Central memory CD8-positive, alpha-beta T cell (primary cell): ENCODE measurements around the gene ZNF618.

Experiments used
- ATAC-seq: fragments of 150-1000 bp; cut with Tn5 transposase; replicated peaks from 2 replicates; pipeline ENCODE4 v1.10.0; 2022; ENCODE audit warnings: mild to moderate bottlenecking, moderate FRiP score, moderate number of reproducible peaks; ENCODE audit not compliant: poor library complexity, severe bottlenecking; ENCODE audit errors: extremely low read depth
- DNase-seq, 2 donors: peaks; one replicate each; pipeline ENCODE4 v3.0.0; 2021; ENCODE audit warnings: low spot score in 2 of 2
- H3K27ac Mint-ChIP-seq: one replicate; pipeline ENCODE4 v1.8.0; 2022; ENCODE audit warnings: low read depth, mild to moderate bottlenecking, moderate library complexity, mixed read lengths
- H3K27me3 Mint-ChIP-seq: one replicate; pipeline ENCODE4 v1.8.0; 2022; ENCODE audit warnings: mixed read lengths
- H3K36me3 Mint-ChIP-seq: one replicate; pipeline ENCODE4 v1.8.0; 2022; ENCODE audit warnings: mild to moderate bottlenecking, moderate library complexity, mixed read lengths; ENCODE audit not compliant: insufficient read depth
- H3K4me1 Mint-ChIP-seq: one replicate; pipeline ENCODE4 v1.8.0; 2022; ENCODE audit warnings: mixed read lengths
- H3K4me3 Mint-ChIP-seq: one replicate; pipeline ENCODE4 v1.8.0; 2022; ENCODE audit warnings: mild to moderate bottlenecking, moderate library complexity, mixed read lengths
- H3K9me3 Mint-ChIP-seq: one replicate; pipeline ENCODE4 v1.8.0; 2022; ENCODE audit warnings: mixed read lengths

Gene ZNF618

DNA sequence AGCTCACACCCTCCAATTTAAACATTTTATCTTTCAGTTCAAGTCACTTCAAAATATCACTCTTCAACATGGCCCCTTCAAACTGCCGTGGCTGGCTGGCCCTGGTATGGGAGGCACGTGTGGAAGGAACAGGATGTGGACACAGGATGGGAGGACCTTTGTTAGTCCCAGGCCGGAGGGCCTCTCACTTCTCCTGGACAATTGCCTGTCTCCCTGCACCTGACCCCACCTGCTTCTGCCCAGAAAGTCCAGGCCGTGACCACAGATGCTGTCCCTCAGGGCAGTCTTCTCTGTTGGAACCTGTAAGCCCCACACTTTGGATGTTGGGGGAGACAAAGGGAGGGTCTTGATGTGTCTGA lies 182.6 kb downstream of the ZNF618 start:
- ATAC-seq: no peak
- peaks cover 40% of the 10 kb centered on the region for H3K27me3 Mint-ChIP-seq

DNA sequence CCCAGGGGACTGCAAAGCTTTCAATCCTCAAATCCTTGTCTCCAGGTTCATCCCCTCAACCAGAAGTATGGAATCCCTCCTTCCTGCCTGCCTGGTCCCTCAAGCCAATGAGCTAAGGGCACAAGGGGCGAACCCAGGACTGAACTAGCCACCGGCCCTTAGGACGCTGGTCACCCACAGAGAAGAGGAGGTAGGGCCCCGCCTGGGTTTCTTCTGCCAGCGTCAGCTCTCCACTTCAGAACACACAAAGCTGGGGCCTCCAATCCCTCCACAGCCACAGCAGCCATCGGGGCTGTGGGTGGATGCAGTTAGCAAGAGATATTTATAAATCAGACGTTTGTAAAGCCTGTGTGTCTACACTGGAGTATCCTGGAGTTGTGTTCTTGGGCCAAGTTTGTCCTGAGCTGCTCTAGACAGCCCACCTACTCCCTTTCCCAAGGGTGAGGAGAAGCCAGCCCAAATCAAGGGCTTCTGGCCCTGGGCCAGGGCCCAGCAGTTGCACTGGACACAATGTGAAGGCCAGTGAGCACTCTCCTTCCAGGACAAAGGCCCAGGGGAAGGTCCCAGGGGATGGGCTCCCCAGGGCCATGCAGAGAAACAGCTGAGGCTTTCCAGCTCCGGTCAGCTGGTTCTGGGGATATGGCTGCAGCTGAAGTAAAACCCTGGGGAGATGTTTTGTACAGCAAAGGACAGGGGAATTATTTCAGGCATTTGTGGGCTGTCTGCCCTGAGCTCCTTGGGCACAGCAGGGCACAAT lies 183.1 kb downstream of the ZNF618 start:
- Mint-ChIP-seq H3K27me3 (peaks cover 46% of the 10 kb centered on the region), H3K9me3 (no peaks in the 10 kb centered on the region), H3K36me3 (peaks cover 2% of the 10 kb centered on the region), H3K4me1 (no peaks in the 10 kb centered on the region), H3K27ac (no peak overlapping the region), H3K4me3 (no peak overlapping the region)
- ATAC-seq: no peak
- DNase-seq: no peak

More for the DNA sequence above, 182.6 kb downstream of the ZNF618 start:
- H3K27ac Mint-ChIP-seq: no peak overlapping the region
- no peaks in the 10 kb centered on the region for H3K9me3 Mint-ChIP-seq
- no peaks in the 10 kb centered on the region for H3K4me1 Mint-ChIP-seq
- no peak for DNase-seq
- H3K36me3 Mint-ChIP-seq: peaks cover 3% of the 10 kb centered on the region
- no peak overlapping the region for H3K4me3 Mint-ChIP-seq

- Mint-ChIP-seq H3K36me3 (peaks cover 2% of the 10 kb centered on the region), H3K4me1 (no peaks in the 10 kb centered on the region), H3K27me3 (peaks cover 54% of the 10 kb centered on the region), H3K9me3 (no peaks in the 10 kb centered on the region), H3K4me3 (no peak overlapping the region), H3K27ac (no peak overlapping the region)
- ATAC-seq (no peak), DNase-seq (no peak)
Measured at GRCh38 chr9:114060070-114060469, 184.0 kb downstream of the ZNF618 start.

DNA sequence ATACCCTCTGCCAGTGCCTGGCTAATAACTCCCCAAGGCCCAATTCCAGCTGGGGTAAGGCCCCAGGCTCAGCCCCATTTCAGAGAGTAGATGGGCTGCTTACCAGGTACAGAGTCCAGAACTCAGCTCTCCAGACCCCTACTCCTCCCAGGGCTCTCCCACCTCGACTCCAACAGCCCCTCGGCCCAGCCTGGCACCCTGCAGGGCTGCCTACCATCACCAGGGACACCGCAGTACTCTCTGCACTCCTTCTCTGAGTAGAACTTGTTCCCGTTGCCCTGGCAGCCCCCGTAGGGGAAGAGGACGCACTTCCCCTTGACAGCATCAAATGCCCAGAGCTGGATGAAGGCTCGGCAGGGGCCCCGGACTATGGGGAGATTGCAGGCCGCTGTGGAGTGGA lies 184.6 kb downstream of the ZNF618 start:
- H3K4me1 Mint-ChIP-seq: no peaks in the 10 kb centered on the region
- H3K4me3 Mint-ChIP-seq: no peak overlapping the region
- H3K27me3 Mint-ChIP-seq: peaks cover 57% of the 10 kb centered on the region
- no peak overlapping the region for H3K27ac Mint-ChIP-seq
- ATAC-seq (no peak), DNase-seq (no peak)
- no peaks in the 10 kb centered on the region for H3K9me3 Mint-ChIP-seq
- H3K36me3 Mint-ChIP-seq: peaks cover 2% of the 10 kb centered on the region

DNA sequence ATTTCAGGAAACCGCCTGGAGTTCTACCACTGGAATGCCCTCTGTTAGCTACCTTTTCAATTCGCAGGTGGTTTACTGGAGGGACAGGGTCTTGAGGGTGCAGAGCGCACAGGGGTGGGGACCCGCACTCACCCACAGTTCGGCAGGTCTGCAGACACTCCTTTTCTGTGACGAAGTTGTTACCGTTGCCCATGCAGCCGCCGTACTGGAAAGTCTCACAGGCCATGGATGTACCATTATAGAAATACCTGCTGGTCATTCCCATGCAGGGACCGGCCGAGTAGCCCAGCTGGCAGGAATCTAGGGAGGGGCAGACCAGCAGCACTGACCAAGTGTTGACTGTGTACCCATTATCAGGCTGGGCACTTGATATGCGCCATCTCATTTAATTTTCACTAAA lies 185.2 kb downstream of the ZNF618 start:
- DNase-seq (no peak), ATAC-seq (no peak)
- peaks cover 57% of the 10 kb centered on the region for H3K27me3 Mint-ChIP-seq
- H3K36me3 Mint-ChIP-seq: no peaks in the 10 kb centered on the region
- no peaks in the 10 kb centered on the region for H3K4me1 Mint-ChIP-seq
- H3K27ac Mint-ChIP-seq: no peak overlapping the region
- H3K4me3 Mint-ChIP-seq: no peak overlapping the region
- no peaks in the 10 kb centered on the region for H3K9me3 Mint-ChIP-seq

- H3K9me3 Mint-ChIP-seq: no peaks in the 10 kb centered on the region
- no peak overlapping the region for H3K4me3 Mint-ChIP-seq
- ATAC-seq (no peak), DNase-seq (no peak)
- H3K4me1 Mint-ChIP-seq: no peaks in the 10 kb centered on the region
- H3K27me3 Mint-ChIP-seq: peaks cover 57% of the 10 kb centered on the region
- no peaks in the 10 kb centered on the region for H3K36me3 Mint-ChIP-seq
- no peak overlapping the region for H3K27ac Mint-ChIP-seq
Measured at GRCh38 chr9:114061830-114062474, 185.8 kb downstream of the ZNF618 start.

DNA sequence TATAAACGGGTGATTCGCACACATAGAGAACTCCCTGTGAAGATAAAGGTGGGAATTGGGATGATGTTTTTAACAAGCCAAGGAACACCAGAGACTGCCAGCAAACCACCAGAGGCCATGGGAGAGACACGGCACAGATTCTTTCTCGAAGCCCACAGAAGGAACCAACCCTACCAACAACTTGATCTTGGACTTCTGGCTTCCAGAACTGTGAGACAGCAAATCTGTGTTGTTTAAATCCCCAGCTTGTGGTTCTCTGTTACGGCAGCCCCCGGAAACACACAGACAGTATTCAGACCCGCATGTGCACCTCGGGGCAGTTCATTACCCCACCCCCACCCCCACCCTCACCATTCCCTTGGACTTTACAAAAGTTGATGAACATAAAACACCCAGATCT lies 189.2 kb downstream of the ZNF618 start:
- Mint-ChIP-seq H3K4me3 (no peak overlapping the region), H3K4me1 (no peaks in the 10 kb centered on the region), H3K27ac (no peak overlapping the region), H3K9me3 (no peaks in the 10 kb centered on the region), H3K36me3 (no peaks in the 10 kb centered on the region), H3K27me3 (peaks cover 50% of the 10 kb centered on the region)
- no peak for DNase-seq
- ATAC-seq: no peak

DNA sequence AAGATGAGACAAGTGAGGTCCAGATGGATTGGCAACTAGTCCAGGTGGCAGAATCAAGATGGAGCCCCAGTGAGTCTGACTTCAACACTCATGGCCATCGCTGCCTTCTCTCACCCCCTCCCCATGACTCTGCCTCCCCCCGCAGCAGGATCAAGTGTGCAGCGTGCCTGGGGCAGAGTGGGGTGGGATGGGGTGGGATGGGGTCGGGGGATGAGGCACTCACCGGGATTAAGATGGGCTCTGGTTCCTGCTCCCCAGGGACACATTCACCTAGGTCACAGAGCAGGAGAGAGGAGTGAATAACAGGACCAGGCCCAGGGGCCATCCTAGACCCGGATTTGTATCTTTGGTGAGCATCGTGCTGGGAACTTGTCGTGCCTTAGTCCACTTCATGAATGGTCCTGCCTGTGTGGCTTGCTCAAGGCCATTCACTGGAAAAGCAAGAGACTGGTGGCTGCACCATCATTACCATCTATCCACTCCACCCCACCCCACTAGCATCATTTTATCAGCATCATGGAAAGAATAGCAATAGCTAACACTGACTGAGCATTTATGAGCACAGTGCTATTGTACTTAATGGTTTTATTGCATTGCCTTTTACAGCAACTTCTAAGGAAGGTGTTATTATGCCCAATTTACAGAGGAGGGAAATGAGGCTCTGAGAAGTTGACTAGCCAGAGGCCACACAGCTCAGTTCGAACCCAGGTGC lies 193.5 kb downstream of the ZNF618 start:
- no peak overlapping the region for H3K27ac Mint-ChIP-seq
- ATAC-seq: no peak
- H3K27me3 Mint-ChIP-seq: peaks cover 7% of the 10 kb centered on the region
- no peak overlapping the region for H3K4me3 Mint-ChIP-seq
- no peaks in the 10 kb centered on the region for H3K9me3 Mint-ChIP-seq
- no peaks in the 10 kb centered on the region for H3K36me3 Mint-ChIP-seq
- H3K4me1 Mint-ChIP-seq: no peaks in the 10 kb centered on the region
- no peak for DNase-seq

DNA sequence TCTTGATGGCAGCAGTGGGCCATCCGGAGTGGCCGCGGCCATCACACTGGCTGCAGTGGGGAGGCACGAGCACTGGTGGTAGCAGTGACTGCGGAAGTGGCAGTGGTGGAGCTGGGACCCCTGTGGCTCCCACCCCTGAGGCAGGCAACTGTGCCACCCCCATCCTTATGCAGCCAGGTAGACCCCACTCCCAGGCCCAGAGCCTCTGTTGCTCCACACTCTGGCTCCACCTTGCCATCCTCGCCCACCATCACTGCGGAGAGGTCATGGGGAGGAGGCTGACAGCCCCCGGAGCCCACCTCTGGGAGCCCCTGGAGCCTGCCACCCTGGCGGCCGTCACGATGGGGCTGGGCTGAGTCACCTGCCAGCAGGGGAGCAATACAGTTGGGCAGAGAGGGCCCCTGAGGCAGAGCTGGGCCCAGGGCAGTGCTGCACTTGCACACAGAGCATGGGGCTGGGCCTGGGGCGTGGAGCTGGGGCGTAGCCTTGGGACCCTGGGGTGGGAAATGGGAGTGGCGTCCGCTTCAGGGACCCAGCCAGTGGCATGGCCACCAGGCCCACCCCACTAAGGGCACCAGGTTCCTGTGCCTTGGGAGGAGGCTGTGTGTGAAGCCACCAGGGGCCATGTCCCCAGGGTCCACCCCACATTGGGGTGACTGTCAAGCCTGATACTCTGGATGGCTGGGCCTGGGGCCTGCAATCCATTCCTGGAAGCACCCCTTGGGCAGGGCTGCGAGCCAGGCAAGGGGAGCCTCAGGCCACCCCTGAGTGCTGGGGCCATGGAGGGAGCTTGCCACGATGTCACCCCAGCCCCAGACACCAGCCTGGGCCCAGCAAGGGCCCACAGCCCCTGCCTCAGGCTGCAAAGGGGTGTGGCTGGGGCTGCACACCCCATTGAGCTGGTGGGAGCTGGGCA lies 194.3 kb downstream of the ZNF618 start:
- DNase-seq: no peak

DNA sequence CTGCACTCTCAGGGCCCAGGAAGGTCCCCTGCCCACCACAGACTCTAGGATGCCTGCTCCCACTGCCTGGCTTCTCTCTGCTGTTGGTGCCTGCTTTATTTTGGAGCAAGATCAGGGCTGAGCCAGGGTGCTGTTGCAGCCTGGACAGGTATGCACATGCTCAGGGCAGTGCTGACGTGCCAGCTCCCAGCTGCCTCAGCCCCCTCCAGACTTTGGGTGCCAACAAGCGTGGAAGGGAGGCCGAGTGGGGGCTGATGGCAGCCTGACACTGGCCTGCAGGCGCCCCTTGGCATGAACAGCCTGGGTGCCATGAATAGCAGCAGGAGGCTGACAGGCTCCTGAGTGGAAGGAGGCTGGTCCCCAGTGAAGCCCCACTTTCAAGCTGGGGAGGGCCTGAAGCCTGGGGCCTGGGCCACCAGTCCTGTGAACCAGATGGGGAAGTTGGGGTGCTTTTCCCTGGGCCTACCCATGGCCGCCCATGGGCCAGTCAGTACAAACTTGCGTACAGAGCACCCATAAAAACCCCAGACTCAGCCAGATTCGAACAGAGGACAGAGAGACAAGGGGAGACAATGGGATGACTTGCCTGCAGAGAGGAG lies 195.2 kb downstream of the ZNF618 start:
- ATAC-seq (no peak), DNase-seq (no peak)
- Mint-ChIP-seq H3K9me3 (no peaks in the 10 kb centered on the region), H3K4me3 (no peak overlapping the region), H3K27me3 (peaks cover 14% of the 10 kb centered on the region), H3K4me1 (no peaks in the 10 kb centered on the region), H3K27ac (no peak overlapping the region), H3K36me3 (no peaks in the 10 kb centered on the region)

More for the DNA sequence above, 194.3 kb downstream of the ZNF618 start:
- Mint-ChIP-seq H3K36me3 (no peaks in the 10 kb centered on the region), H3K27ac (no peak overlapping the region), H3K4me1 (no peaks in the 10 kb centered on the region), H3K4me3 (no peak overlapping the region), H3K9me3 (no peaks in the 10 kb centered on the region), H3K27me3 (peaks cover 6% of the 10 kb centered on the region)
- no peak for ATAC-seq

GRCh38 chr9:114072184-114073140 lies 196.4 kb downstream of the ZNF618 start:
- ATAC-seq (no peak), DNase-seq (no peak)
- H3K4me3 Mint-ChIP-seq: no peak overlapping the region
- peaks cover 26% of the 10 kb centered on the region for H3K27me3 Mint-ChIP-seq
- no peaks in the 10 kb centered on the region for H3K4me1 Mint-ChIP-seq
- no peaks in the 10 kb centered on the region for H3K36me3 Mint-ChIP-seq
- no peak overlapping the region for H3K27ac Mint-ChIP-seq
- H3K9me3 Mint-ChIP-seq: no peaks in the 10 kb centered on the region
